HG02884 (cell line): ENCODE measurements around the gene SLC26A5.
"Not testable (repeated sequence)": the region's sequence is repeated elsewhere in the genome, so short reads cannot be mapped to it uniquely, and the experiment has no call there.

Experiments used
- ATAC-seq: cut with Tn5 transposase; IDR thresholded peaks from one replicate; pipeline ENCODE4 v1.9.1; 2021; ENCODE audit warnings: mild to moderate bottlenecking, moderate library complexity; ENCODE audit not compliant: unreplicated experiment

The SLC26A5 gene

DNA sequence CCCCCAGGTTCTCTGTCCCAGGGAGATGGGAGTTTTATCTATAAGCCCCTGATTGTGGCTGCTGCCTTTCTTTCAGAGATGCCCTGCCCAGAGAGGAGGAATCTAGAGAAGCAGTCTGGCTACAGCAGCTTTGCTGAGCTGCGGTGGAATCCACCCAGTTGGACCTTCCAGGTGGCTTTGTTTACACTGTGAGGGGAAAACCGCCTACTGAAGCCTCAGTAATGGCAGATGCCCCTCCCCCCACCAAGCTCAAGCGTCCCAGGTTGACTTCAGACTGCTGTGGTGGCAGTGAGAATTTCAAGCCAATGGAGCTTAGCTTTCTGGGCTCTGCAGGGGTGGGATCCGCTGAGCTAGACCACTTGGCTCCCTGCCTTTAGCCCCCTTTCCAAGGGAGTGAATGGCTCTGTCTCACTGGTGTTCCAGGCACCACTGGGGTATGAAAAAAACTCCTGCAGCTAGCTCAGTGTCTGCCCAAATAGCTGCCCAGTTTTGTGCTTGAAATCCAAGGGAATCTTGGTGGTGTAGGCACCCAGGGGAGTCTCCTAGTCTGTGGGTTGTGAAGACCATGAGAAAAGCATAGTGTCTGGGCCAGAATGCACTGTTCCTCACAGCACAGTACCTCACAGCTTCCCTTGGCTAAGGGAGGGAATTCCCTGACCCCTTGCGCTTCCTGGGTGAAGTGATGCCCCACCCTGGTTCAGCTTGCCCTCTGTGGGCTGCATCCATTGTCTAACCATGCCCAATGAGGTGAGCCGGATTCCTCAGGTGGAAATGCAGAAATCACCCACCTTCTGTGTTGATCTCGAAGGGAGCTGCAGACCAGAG is 40.0 kb downstream of the SLC26A5 start:
- not testable (repeated sequence) for ATAC-seq

DNA sequence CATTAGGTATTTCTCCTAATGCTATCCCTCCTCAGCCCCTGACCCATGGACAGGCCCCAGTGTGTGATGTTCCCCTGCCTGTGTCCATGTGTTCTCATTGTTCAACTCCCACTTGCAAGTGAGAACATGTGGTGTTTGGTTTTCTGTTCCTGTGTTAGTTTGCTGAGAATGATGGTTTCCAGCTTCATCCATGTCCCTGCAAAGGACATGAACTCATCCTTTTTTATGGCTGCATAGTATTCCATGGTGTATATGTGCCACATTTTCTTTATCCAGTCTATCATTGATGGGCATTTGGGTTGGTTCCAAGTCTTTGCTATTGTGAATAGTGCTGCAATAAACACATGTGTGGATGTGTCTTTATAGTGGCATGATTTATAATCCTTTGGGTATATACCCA is 46.3 kb downstream of the SLC26A5 start:
- not testable (repeated sequence) for ATAC-seq

DNA sequence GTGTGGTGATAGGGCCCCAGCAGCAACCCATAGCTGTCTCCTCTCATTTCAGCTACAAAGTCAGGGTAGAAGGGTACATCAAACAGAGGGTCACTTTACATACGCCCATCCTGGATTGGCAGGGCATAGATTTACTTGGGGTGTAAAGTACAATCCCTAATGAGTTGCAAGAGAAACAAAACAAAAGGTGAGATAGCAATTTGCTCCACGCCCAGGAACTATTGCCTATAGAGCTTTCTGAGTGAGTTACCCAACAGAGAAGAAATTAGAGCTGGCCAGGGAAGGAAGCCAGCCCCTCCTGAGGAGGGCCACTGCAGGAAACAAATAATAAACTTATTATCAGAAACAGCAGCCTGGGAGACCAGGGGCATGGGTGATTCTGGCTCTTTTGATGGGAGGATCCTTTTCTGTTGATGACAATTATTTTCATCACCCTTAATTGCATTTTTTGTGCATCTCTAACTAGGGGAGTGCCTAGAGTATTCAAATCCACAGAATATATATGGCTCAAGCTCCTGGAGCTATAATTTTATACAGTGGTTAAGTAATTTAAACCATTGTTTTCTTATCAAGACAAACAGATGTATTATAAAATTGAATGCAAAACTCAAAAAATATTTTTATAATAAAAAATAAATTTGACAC is 47.4 kb downstream of the SLC26A5 start:
- no peak for ATAC-seq

DNA sequence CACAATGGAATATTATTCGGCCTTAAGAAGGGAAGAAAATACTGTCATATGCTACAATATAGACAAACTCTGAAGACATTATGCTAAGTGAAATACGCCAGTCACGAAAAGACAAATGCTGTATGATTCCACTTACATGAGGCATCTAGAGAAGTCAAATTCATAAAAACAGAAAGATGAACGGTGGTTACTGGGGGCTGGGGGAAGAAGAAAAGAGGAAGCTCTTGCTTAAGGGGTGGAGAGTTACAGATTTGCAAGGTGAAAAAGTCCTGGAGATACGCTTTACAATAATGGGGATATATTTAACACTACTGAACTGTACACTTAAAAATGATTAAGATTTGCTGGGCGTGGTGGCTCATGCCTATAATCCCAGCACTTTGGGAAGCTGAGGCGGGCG is 49.5 kb downstream of the SLC26A5 start:
- no peak for ATAC-seq

DNA sequence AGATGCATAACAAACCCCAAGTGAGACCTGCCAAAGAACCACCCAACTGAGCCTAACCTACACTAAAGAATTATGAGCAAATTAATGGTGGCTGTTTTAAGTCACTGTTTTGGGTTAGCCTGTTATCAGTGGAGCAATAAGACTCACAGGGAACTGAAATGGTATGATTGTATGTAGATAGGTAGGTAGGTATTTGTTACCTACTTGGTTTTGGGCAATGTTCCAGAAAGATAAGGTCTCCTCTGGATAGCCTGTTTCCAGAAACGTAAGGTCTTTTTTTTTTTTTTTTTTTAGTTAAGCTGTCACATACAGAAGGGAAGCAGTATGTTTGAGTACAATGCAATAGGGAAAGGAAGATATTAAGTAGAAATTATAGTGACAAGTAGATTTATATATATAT is 50.9 kb downstream of the SLC26A5 start:
- no peak for ATAC-seq

DNA sequence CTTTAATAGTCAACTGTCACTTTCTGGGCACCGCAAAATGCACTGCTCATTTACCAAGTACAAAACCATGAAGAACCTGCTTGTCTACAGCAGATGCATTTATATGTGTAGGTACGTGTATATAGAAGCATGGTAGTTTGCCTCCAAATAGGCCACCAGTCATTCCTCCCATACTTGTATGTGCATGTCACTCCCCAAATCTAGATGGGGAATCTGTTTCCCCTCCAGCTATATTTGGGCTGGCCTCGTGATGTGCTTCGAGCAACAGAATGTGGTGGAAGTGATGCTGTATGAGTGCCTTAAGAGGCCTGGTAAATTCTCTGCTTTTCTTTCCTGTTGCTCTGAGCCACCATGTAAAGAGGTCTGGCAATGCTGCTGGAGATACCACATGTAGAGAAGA is 51.4 kb downstream of the SLC26A5 start:
- no peak for ATAC-seq

DNA sequence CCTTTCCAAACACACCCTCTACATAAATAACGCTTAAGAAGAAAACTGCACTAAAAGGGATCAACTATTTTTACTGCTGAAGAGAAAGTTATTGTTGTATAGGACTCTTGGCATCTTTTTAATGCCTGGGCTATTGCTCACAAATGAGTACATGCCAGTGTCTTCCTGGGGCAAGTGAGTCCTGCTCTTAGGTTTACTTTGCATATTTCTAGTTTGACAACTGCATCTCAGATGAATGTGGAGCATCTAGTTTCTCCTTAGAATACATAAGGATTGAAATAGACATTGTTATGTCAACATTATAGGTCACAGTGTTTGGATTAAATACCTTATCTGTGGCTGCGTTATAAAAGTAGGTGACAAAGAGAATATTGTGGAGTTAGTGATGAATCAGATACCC is 54.0 kb downstream of the SLC26A5 start:
- ATAC-seq, result no peak

DNA sequence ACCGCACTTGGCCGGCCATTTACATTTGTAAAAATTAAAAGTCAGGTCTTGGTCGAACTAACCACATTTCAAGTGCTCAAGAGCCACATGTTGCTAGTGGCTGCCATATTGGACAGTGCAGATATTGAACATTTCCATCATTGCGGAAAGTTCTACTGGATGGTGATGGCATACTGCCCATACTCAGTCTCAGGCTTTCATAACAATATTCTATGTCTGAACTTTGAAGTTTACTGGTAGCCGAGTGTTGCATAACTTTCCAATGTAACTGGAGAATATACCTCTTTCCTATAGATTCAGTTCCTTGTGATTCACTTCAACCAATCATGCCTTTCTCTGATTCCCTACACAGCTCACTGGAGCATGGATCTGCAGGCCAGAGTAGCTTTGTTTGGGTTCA is 54.9 kb downstream of the SLC26A5 start:
- no peak for ATAC-seq

DNA sequence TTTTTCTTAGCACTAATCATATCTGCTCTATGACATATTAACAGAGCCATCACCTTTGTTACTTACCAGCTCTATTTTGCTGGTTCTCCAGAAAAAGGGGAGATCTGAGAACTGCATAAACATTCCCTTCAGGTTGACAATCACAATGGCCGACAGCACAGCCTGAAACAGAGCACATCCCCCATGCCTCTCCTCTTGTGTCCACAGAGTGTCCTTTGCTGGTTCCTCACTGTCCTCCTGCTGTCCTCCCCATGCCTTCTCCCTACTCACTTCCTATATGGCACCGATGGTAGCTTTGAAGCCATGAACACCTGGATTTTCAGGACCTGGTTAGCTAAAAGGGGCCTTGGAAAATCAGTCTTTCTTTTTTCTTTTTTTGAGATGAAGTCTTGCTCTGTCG is 56.7 kb downstream of the SLC26A5 start:
- no peak for ATAC-seq

DNA sequence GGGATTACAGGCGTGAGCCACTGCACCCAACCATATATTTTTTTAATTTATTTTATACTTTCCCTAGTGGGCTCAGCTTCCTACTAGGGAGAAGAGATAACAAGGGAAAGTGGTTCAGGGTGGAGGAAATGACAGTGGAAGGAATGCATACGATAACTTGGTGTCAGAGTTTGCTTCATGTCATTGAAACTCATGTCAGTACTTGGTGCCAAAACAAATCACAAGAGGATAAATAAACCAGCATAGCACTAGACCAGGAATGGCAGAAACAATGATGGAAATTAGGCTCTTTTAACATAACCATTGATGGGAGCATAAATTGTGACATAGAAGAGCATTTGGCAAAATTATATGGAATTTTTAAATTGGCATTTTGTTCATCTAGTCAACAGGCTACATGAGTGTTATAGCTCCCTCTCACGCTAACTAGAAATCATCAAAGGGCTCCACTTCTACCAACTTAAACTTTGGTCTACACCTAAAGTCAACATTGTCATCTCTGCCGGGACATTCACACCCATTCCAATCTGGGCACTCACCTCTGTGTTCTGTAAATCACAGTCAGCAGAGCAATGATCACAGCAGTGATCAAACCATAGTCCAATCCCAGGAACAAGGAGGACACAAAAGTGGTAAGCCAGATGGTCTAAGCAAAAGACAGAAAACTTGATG is 57.4 kb downstream of the SLC26A5 start:
- ATAC-seq, result no peak

DNA sequence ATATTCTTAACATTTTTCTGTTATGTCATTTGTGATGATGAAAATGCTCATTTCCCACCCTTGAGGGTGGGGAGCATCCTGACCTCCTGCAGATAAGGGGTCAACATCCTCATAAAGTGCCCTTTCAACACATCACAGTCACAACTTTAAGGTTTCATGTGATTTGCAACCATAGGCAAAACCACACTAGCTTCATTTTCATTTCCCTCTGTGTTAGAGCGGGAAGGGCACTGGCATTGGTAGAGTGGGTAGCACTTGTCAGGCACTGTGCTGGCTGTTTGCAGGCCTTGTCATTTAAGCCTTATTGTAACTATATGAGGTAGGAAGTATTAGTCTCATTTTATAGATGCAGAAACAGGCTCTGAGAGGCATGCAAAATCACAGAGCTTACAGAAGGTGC is 58.8 kb downstream of the SLC26A5 start:
- ATAC-seq, result no peak

DNA sequence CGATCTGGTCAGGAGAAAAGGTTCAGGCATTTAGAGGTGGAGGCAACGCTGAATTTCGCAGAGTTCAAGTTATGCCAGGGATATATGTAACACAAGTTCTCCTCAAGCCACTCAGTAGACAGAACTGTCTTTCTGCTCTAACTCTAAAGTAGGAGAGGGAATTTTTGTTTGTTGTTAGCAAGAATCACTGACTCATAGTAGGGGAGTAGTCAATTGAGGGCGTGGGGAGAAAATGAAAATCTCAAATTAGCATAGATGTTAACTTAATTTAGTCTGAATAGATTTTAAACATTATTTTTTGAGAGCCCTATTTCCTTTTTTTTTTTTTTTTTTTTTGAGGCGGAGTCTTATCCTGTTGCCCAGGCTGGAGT is 64.0 kb downstream of the SLC26A5 start:
- ATAC-seq, result no peak

DNA sequence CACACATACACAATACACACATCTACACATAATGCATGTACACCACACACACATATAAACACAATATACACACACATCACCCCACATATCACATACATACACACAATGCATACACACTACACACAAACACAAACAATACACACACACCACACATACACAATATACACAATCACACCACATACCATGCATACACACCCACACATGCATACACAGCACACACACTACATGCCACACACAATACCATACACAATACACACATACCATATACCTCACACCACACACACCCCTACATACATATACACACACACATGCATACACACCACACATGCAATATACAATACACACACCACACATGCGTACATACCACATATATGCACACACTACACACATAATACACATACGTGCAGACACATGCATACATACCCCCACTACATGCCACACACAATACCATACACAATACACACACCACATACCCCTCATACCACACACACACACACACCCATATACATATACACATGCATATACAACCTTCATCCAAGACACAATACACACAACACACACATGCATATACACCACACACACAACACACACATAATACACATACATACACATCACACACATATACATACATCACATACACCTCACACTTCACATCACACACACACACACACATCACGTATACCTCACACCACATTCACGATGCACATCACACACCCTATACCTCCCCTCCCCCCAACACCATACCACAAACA is 64.6 kb downstream of the SLC26A5 start:
- ATAC-seq, result no peak

DNA sequence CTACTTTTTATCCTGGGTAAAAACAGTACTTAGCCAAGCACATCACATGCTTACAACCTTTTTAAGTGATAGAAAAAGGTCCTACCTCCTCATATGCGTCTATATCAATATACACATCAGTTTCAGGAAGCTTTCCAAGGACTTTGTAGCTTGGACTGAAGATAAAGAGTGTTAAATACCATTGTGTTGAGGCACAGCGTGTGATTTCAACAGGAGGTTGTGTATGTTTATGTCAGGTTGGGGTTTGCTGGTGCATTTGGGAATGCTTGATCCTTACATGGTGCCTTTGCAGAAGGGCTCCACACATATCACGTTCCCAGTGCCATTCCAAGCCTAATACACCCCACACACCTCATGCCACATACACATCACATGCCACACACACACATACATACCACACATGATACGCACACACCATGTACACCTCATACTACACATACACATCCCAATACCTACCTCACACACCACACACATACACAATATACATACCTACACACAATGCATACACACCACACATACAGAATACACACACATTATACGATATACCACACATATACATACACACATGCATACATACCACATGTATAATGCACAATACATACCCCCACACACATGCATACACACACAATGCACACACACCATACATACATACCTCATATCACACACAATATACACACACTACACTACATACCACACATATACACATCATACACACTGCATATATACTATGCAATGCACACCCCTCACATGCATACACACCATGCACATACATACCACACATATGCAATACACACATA is 65.4 kb downstream of the SLC26A5 start:
- ATAC-seq, result no peak

DNA sequence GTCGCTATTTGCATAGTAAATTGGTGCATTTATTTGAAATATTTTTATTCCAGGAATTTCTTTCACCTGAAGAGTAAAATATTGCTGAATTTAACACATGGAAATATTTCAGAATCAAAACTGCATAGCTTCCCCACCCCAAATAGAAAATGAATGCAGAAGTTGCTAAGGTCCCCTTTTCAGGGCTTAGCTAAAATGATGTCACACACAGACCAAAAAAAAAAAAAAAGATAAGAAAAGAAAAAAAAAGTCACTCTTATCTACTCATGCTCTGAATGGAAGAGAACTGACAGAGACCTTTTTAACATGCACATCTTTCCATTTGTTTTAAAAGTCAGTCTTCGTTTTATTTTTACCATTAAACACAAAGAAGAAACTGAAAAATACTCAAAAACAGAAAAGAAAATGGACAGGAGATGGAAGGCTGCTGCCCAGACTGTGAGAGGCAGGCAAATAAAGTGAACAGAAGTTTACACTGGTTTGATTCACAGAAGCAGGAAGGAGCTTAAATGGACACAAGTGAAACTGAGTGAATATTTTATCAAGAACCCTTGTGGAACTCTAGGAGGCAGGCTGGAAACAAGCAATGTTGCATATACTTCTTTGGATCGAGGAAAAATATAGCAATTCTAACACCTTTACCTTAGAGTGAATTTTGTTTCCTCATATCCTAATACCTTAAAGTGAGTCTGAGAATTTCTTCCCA is 66.6 kb downstream of the SLC26A5 start:
- ATAC-seq, result no peak

DNA sequence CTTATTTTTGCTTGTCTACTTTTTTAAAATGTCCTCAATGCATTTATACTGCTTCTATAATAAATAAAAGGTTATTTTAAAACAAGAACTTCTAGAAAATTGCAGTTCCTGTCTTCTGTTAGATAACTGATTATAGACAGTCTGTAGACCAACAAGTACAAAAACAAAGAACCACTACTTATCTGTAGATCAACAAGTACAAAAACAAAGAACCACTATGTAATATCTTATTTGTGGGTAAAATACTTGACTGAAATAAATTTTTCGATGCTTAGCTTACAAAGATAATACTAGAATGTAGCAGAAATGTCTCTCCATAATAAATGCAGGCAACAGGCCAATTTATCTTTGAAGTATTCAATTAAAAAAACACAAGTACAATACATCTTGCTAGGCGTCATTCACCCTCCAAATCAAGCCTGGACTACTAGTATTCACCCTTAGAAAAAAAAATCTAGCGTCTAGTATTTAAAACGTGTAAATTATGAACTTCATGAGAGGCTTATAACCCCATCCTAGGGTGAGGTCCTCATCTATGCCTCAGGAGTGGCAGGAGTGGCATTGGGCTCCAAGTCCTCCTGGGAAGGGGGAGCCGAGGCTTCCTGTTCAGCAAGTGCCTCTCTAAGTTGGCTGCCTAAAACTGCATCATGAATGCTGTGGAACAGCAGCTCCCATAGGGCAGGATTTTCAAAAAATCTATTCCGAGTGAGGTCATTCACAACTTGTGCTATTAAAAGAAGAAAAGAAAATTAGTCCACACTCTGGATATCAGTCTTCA is 72.0 kb downstream of the SLC26A5 start:
- ATAC-seq, result no peak

DNA sequence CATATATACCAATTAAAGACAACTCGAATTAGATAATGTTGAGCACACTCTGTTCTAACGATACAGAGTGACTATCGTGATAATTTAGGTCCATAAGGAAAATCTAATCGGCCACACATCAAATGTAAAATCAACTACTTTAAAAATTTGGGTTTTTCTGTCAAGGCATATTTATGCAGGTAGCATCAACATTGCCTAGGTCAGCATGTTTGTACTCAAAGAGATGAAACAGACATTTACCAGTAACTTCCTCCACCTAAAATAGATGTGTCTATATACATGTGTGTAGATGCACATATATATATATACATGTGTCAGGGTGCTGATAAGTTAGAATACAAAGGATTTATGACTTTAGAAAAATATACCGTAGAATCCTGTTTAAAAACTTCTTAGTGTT is 76.6 kb downstream of the SLC26A5 start:
- ATAC-seq, result no peak

DNA sequence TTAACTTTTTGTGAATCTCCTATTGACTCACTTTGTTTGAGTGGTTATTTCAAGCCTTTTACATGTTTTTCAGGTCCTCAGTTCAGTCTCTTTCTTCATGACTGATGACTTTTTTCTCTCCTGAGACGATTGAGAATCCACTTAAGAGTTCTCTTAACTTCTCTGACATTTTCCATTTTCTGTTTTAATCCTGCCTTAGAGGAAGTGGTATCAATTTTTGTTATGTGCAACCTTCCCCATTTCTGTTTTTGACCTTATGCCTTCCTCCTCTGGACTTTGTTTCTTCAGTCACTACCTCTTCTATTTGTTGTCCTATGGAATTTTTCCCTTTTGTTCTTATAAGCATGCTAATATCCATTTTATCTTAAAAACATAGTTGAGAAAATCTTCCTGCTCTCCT is 96.2 kb downstream of the SLC26A5 start:
- ATAC-seq, result no peak

DNA sequence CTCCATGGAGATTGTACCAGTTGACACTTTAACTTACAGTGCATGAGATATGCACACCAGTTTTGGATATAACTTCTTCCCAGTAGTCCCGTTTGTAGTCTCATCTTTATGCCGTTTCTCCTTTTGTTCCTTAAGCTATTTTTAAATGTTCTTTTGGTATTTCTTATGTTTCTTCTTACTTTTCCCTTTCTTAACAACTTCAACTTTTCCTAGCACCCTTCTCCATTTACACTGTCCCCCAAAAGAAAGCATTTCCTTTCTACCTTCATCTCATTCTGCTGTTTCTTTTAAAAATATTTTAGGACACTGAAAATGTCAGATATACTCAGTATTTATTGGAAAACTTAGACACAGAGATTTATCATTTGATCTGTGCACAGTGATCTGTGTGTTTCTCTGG is 97.0 kb downstream of the SLC26A5 start:
- ATAC-seq, result no peak
